Ishikawa (cell line): Measurements from ENCODE around the gene FAM186B.
A peak's percentile ranks its signal among the peaks of the same experiment; 100 is the strongest.

Source experiments
- CEBPB ChIP-seq: IDR thresholded peaks from 2 replicates; pipeline ENCODE4 v1.6.1; 2012
- CREB1 ChIP-seq: IDR thresholded peaks from 2 replicates; pipeline ENCODE4 v1.6.1; 2012; ENCODE audit warnings: low read depth
- EGR1 ChIP-seq: IDR thresholded peaks from 2 replicates; pipeline ENCODE4 v1.6.1; 2012
- EP300 ChIP-seq: IDR thresholded peaks from 2 replicates; pipeline ENCODE4 v1.6.1; 2012; ENCODE audit warnings: borderline replicate concordance
- FOXM1 ChIP-seq: IDR thresholded peaks from 2 replicates; pipeline ENCODE4 v1.6.1; 2012; ENCODE audit warnings: low read depth, borderline replicate concordance
- MAX ChIP-seq: IDR thresholded peaks from 2 replicates; pipeline ENCODE4 v1.6.1; 2012
- NFIC ChIP-seq: IDR thresholded peaks from 2 replicates; pipeline ENCODE4 v1.6.1; 2012
- RAD21 ChIP-seq: IDR thresholded peaks from 2 replicates; pipeline ENCODE4 v1.6.1; 2012; ENCODE audit warnings: low read depth
- REST ChIP-seq: IDR thresholded peaks from 2 replicates; pipeline ENCODE4 v1.6.1; 2012; ENCODE audit warnings: low read depth, mild to moderate bottlenecking
- TAF1 ChIP-seq: IDR thresholded peaks from 2 replicates; pipeline ENCODE4 v1.6.1; 2012; ENCODE audit warnings: low read depth, mild to moderate bottlenecking
- TCF12 ChIP-seq: IDR thresholded peaks from 2 replicates; pipeline ENCODE4 v1.6.1; 2012; ENCODE audit warnings: low read depth
- TEAD4 ChIP-seq: IDR thresholded peaks from 2 replicates; pipeline ENCODE4 v1.6.1; 2012
- USF1 ChIP-seq: IDR thresholded peaks from 2 replicates; pipeline ENCODE4 v1.6.1; 2012
- YY1 ChIP-seq: IDR thresholded peaks from 2 replicates; pipeline ENCODE4 v1.6.1; 2012; ENCODE audit warnings: low read depth
- ZBTB7A ChIP-seq: IDR thresholded peaks from 2 replicates; pipeline ENCODE4 v1.6.1; 2012; ENCODE audit warnings: low read depth

FAM186B gene

GRCh38 chr12:49557187-49557916 lies 48.1 kb downstream of the FAM186B start:
- TF ChIP-seq MAX (no peak), FOXM1 (no peak), TCF12 (no peak), CREB1 (no peak), TEAD4 (no peak), NFIC (no peak), TAF1 (no peak), USF1 (no peak), REST (no peak), CEBPB (no peak), ZBTB7A (no peak), YY1 (no peak), EP300 (no peak), RAD21 (no peak), EGR1 (no peak)

- TF ChIP-seq REST (peak; percentile 58), EP300 (no peak)
Observed at GRCh38 chr12:49556391-49557186, 48.9 kb downstream of the FAM186B start.

GRCh38 chr12:49555631-49556390 lies 49.6 kb downstream of the FAM186B start:
- TF ChIP-seq REST (no peak), USF1 (no peak), TCF12 (no peak), MAX (no peak)

- TF ChIP-seq ZBTB7A (no peak), TEAD4 (no peak), CEBPB (no peak), TAF1 (no peak), EP300 (no peak), RAD21 (no peak), TCF12 (no peak), EGR1 (no peak), MAX (no peak), NFIC (no peak), USF1 (no peak)
Observed at GRCh38 chr12:49554266-49554665, 51.2 kb downstream of the FAM186B start.
